ENCODE measurements around the gene RFX5.

Gene RFX5

DNA sequence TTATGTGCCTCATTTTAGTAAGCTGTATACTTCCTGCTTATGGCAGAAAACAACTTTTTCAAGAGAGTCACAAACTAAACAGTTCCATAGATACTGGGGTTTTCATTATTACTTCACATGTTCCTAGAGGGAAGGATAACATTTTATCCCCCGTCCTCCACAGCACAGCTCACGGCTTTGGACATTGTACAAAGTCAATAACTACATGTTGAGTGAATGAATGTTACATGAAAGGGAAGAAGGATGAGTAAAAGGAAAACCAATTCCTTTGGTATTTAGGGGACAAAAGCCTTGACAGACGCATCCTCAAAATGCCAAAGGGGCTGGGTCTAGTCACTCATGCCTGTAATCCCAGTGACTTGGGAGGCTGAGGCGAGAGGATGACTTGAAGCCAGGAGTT, 34.6 kb downstream of the RFX5 start:
- Histone ChIP-seq H2AFZ (no peak overlapping the region), H3K4me1 (no peaks in the 10 kb centered on the region), H3K4me2 (ENCODE audit: low read length) (no peak overlapping the region), H3K27ac (no peak overlapping the region), H3K9ac (no peak overlapping the region), H3K79me2 (peaks cover 2% of the 10 kb centered on the region), H3K36me3 (ENCODE audit: control insufficient read depth, insufficient read depth, low read length) (no peaks in the 10 kb centered on the region), H3K9me3 (ENCODE audit: control insufficient read depth, low read length) (no peaks in the 10 kb centered on the region), H3K27me3 (ENCODE audit: control insufficient read depth, insufficient read depth, low read length) (no peaks in the 10 kb centered on the region), H3K4me3 (ENCODE audit: low read depth, low read length) (no peak overlapping the region)
- TF ChIP-seq, protein P1, sequence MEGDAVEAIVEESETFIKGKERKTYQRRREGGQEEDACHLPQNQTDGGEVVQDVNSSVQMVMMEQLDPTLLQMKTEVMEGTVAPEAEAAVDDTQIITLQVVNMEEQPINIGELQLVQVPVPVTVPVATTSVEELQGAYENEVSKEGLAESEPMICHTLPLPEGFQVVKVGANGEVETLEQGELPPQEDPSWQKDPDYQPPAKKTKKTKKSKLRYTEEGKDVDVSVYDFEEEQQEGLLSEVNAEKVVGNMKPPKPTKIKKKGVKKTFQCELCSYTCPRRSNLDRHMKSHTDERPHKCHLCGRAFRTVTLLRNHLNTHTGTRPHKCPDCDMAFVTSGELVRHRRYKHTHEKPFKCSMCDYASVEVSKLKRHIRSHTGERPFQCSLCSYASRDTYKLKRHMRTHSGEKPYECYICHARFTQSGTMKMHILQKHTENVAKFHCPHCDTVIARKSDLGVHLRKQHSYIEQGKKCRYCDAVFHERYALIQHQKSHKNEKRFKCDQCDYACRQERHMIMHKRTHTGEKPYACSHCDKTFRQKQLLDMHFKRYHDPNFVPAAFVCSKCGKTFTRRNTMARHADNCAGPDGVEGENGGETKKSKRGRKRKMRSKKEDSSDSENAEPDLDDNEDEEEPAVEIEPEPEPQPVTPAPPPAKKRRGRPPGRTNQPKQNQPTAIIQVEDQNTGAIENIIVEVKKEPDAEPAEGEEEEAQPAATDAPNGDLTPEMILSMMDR (IDR thresholded peaks at IDR 0.05), result no peak

DNA sequence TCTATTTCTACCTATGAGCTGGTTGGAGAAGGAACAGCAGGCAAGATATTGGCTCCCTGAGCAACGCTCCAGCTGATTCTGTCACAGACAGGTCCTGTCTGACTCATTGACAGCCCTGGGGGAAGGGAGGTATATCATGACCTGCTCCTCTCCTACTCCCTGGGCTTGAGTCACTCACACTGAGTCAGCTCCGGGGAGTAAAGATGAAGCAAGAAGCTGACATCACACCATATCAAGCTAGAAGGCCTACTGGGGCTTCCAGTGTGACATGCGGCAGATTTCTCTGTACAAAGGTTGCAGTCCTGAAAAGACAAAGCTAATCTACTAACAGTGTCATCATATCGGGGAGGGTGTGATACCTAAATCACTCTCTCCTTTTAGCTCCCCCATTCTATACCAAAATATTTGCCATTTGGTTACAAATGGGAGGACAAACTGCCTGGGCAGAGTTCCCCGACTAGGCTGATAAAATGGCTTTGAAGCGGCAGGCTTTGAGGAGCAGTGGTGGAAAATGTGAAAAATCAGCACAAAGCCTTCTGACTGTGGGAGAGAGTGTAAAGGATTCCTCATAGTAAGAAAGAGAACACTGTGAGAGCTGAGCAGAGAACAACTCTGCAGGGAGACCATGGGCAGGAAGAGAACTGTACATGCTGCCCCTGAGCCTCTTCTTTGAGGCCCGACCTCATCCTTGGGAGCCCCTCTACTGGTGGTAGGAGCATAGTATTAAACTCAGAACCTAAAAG, 35.3 kb downstream of the RFX5 start:
- Histone ChIP-seq H3K27ac (peak overlapping the region; percentile 47), H3K4me2 (ENCODE audit: low read length) (no peak overlapping the region), H3K9ac (no peak overlapping the region), H3K9me3 (ENCODE audit: control insufficient read depth, low read length) (no peaks in the 10 kb centered on the region), H3K36me3 (ENCODE audit: control insufficient read depth, insufficient read depth, low read length) (no peaks in the 10 kb centered on the region), H3K27me3 (ENCODE audit: control insufficient read depth, insufficient read depth, low read length) (no peaks in the 10 kb centered on the region), H3K4me3 (ENCODE audit: low read depth, low read length) (no peak overlapping the region), H3K79me2 (peaks cover 2% of the 10 kb centered on the region), H2AFZ (no peak overlapping the region), H3K4me1 (no peaks in the 10 kb centered on the region)
- TF ChIP-seq, protein P1 (IDR thresholded peaks at IDR 0.05), result no peak

DNA sequence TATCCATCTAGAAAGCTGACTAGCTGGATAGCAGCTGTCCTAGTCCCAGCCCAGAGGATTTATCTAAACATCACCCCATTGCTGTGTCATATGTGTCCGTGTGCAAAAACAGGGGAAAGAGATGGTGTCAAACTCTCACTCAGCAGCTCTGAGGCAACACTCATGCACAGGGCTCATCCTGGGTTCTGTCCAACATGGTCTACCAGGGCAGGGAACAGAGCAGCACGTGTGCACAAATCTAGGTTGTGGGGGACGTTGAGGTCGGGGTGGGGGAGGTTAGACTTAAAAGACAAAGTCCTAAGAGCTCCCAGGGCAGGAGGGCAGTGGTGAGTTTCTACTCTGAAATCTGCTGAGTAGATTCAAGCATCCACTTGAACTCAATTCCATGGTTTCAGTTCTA, 36.0 kb downstream of the RFX5 start:
- H3K9ac ChIP-seq, result no peak overlapping the region
- H3K4me1 ChIP-seq, result no peaks in the 10 kb centered on the region
- H3K27me3 ChIP-seq (ENCODE audit: control insufficient read depth, insufficient read depth, low read length), result no peaks in the 10 kb centered on the region
- H3K4me2 ChIP-seq (ENCODE audit: low read length), result no peak overlapping the region
- H3K4me3 ChIP-seq (ENCODE audit: low read depth, low read length), result no peak overlapping the region
- TF ChIP-seq, protein P1 (IDR thresholded peaks at IDR 0.05), result no peak
- H3K9me3 ChIP-seq (ENCODE audit: control insufficient read depth, low read length), result no peaks in the 10 kb centered on the region
- H3K27ac ChIP-seq, result no peak overlapping the region
- H3K79me2 ChIP-seq, result peaks cover under 1% of the 10 kb centered on the region
- H3K36me3 ChIP-seq (ENCODE audit: control insufficient read depth, insufficient read depth, low read length), result no peaks in the 10 kb centered on the region
- H2AFZ ChIP-seq, result no peak overlapping the region

DNA sequence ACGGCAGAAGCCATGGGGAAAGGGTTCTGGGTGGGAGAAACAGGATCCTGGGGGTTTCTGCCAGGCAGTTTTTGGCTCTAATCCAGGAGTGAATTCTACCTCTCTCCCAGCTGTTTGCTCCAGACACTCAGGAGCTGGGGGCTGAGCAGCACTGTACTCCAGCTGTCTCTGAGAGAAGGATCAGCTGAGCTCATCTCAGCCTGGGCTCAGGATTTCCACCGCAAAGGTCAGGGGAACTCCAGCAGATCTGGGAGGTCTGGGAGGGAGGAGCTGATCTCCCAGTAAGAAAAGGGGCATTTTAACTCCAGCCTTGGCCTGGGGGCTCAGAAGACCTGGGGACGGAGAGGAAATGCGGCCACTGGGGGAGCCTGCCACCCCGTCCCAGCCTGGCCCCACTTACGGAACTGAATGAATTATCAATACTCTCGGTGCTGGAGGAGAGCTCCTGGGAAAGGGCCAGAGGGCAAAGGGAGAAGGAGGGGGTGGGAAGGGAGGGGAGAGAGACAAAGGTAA, 37.2 kb downstream of the RFX5 start:
- H3K4me1 ChIP-seq, result no peaks in the 10 kb centered on the region
- no peaks in the 10 kb centered on the region for H3K27me3 ChIP-seq (ENCODE audit: control insufficient read depth, insufficient read depth, low read length)
- TF ChIP-seq, protein P1 (IDR thresholded peaks at IDR 0.05), result no peak
- no peak overlapping the region for H2AFZ ChIP-seq
- H3K79me2 ChIP-seq, result no peaks in the 10 kb centered on the region
- no peak overlapping the region for H3K9ac ChIP-seq
- H3K27ac ChIP-seq, result no peak overlapping the region
- H3K36me3 ChIP-seq (ENCODE audit: control insufficient read depth, insufficient read depth, low read length), result no peaks in the 10 kb centered on the region
- H3K4me2 ChIP-seq (ENCODE audit: low read length), result no peak overlapping the region
- H3K9me3 ChIP-seq (ENCODE audit: control insufficient read depth, low read length), result no peaks in the 10 kb centered on the region
- H3K4me3 ChIP-seq (ENCODE audit: low read depth, low read length), result no peak overlapping the region

Data from parathyroid adenoma (tissue), 2 donors.